Measurements from ENCODE around the gene SRSF11.

DNA sequence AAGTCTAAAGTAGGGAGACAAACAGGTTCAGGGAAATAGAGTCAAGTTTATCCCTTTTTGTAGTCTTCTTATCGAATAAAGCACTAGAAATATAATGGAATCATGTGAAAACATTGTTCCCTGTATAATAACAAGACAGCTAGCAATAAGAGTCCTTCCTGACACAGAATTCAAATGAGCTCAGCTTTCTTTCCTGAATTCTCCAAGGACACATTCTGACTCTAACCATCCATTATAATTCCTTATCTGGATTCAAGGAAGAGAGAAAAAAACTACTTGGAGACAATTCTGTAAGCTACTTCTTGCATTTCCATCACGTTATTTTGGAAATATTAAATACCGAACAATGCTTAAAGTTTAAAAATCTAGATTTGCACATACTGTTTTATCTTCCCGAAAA, 74.6 kb downstream of the SRSF11 start:
- TF ChIP-seq, protein P1, sequence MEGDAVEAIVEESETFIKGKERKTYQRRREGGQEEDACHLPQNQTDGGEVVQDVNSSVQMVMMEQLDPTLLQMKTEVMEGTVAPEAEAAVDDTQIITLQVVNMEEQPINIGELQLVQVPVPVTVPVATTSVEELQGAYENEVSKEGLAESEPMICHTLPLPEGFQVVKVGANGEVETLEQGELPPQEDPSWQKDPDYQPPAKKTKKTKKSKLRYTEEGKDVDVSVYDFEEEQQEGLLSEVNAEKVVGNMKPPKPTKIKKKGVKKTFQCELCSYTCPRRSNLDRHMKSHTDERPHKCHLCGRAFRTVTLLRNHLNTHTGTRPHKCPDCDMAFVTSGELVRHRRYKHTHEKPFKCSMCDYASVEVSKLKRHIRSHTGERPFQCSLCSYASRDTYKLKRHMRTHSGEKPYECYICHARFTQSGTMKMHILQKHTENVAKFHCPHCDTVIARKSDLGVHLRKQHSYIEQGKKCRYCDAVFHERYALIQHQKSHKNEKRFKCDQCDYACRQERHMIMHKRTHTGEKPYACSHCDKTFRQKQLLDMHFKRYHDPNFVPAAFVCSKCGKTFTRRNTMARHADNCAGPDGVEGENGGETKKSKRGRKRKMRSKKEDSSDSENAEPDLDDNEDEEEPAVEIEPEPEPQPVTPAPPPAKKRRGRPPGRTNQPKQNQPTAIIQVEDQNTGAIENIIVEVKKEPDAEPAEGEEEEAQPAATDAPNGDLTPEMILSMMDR (optimal IDR thresholded peaks at IDR 0.05 in 1 of 3, IDR thresholded peaks at IDR 0.05 in 1 of 3, conservative IDR thresholded peaks at IDR 0.05 in 1 of 3; ENCODE audit: extremely low read depth in 1 of 3, insufficient read depth in 2 of 3, low read length in 3 of 3): no peak
- TF ChIP-seq EZH2 (IDR thresholded peaks at IDR 0.05; ENCODE audit: low read length): no peak

Data from keratinocyte (primary cell).